HG02610 (cell line): ENCODE measurements around the gene IGLL5.

Experiments
- ATAC-seq: cut with Tn5 transposase; IDR thresholded peaks from one replicate; pipeline ENCODE4 v1.9.1; 2021; ENCODE audit warnings: mild to moderate bottlenecking, moderate library complexity; ENCODE audit not compliant: unreplicated experiment

The IGLL5 gene

DNA sequence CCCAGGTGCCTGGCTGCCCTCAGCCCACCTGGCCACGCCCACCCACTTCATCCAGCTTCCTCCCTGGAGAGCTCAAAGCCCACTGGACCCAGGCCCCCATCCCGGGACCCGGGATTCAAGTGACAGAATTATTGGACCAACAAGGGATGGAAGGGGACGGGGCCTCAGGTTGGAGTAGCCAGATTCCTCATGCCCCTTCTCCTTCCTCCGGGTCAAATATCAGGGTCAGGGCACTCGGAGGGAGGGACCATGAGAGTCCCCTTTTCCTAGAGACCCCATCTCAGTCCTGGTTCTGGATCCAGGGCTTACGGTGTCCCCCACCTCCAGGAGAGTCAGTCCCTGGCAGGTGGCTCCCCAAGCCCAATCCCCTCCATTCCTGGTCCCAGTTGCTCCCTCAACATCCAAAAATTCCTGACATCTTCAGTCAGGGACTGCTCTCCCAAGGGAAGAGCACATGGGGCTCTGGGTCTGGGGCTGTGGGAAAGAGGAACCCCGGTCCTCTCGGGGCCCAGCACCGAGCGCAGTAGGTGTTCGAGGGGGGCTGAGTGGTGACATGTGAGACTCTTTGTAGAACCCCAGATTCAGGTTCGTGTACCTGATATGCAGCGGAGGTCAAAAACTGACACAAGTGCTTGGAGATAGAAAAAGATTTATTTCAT lies 37.7 kb downstream of the IGLL5 start:
- ATAC-seq: no peak

DNA sequence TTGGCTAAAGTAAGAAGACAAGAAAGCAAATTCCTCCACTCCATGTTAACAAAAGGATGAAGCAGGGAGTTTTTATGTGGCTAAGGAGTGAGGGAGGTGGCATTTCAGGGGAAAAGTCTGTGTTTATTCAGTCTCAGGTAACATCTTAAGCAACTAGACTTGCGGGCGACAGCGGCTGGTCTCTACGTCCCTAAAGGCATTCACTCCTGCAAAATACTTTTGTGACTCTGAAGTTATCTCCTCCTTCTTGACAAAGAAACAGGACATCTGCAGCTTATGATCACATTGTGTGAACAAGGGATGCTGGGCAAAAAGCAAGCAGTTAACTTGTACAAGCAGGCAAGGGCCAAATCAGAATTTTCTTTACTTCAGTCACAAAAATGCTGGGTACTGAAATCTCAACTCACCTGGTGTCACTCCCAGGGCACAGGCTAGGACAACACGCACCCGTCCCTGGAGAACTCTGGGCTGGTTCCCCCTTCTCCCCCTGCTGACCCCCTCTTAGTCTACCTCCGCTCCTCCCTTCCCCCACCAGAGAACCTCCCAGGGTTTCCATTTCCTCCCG lies 38.3 kb downstream of the IGLL5 start:
- no peak for ATAC-seq

DNA sequence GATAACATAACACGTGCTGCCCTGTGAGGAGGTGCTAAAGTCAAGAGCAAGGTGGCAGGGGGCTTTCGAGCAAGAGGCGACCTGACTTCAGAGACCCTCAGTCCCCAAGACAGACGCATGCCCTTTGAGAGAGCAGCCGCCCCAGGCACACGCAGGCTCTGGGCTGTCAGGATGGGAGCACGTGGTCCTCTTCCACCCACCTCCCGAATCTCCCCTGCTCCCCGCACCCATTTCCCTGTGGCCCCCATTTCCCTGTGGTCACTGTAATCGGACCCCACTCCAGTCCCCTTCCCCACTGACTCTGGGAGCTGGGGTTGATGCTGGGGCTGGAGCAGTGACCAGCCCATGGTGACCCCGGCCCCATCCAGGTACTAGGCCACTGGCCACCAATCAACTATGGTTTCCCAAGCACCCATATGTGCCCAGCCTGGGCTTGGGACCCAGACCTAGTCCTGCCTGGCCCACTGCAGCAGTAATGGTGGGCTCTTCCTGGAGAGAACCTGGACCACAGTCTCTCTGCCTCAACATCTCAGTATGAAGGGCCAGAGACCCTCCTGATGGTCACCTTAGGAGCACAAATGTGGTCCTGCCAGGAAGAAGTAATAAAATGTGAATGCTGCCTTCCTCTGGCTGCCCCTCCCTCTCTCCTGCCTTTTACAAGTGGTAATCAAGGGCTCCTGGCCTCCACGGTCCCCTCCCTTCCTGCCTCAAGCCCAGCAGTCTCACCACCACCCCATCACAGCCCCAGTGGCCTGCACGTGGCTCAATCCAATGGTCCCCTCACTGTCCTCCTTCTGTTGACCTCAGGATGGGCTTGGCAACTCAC lies 39.0 kb downstream of the IGLL5 start:
- ATAC-seq: no peak

DNA sequence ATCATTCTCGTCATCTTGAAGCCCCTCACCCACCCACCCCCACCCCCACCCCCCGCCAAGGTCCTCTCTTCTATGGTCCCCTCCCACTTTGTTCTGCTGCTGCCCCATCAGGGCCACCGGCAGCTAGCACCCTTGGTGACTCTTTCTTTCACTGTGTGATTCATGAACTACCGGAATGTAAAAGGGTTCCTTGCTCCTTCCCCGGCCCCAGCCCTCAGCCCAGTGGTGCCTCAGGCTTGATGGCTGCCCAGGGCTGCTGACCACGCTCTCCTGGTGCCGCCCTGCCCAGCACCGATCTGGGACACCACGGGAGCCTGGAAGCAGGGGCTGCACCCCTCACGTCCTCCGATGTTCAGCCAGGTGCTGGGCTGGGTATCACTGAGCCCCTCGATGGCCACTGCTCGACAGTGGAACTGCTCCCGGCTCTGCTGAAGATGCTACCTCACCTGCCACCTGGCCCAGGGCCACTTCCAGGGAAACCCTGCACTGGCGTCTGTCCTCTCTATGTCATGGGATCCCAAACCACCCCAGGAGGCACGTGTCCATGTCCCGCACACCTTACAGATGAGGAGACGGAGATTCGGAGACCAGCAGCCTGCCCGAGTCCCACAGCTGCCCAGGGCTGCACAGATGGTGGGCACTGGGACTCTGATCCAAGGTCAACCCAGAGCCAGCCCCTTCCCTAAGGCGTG lies 39.7 kb downstream of the IGLL5 start:
- no peak for ATAC-seq

DNA sequence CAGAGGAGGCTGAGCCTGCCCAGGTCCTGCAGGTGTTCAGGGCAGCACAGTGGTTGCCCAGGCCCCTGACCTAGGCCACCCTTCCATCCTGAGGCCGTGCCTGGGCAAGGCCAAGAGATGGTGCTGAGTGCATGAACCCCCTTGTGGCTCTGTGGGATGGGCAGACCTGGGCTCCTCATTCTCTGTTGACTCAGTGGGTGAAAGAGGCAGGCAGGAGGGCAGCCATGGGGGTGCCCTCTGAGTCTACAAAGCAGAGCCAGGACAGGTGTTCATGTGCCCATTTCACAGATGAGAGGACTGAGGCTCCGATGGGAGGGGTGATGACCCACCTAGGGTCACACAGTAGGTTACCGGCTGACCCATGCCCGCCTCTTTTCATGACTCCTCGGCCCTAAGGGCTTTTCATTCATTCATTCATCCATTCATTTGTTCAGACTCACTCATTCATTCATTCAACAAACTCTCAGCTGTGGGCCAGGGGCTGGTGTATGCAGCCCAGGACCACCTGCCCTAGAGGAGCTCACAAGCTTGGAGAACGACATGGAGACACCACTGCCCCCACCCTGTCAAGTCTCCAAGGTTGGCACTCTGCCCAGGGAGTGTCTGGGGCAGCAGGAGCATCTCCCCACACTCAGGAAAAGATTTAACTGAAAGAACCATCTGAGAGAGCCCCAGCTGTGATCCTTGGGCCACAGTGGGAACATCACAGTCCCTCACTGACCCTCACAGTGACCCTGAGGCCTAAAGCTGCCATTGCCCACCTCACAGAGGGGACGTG lies 40.5 kb downstream of the IGLL5 start:
- ATAC-seq: no peak

DNA sequence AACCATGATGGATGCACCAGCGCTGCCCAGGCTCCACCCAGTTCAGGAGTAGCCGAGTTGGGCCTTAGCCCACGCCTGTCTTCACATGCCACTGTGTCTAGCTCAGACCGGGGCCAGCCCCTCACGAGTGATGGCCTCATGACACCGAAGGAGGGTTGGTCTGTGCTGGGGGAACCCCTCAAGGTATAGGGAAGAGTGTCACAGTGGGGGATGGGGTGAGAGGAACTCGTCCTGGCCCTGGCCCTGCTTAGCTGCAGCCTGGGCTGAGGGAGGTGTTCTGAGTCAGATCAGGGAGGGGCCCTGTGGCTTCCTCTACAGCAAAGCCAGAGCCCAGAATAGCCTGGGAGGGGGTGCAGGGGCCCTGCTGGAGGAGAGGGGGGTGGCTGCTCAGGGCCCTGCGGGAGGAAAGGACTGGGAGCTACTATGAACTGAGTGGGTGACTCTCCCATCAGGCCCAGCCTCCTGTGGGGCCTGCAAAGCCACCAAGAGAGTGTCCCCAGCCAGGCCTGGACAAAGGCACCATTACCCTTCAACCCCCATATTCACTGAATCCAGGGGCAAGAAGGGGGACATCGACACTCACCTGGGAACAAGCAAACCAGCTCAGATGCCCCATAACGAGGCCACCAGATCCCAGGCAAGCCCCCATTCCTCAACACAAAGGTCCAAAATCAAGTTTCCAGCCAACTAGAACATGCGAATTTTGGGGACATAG lies 41.2 kb downstream of the IGLL5 start:
- ATAC-seq: peak; percentile 89

DNA sequence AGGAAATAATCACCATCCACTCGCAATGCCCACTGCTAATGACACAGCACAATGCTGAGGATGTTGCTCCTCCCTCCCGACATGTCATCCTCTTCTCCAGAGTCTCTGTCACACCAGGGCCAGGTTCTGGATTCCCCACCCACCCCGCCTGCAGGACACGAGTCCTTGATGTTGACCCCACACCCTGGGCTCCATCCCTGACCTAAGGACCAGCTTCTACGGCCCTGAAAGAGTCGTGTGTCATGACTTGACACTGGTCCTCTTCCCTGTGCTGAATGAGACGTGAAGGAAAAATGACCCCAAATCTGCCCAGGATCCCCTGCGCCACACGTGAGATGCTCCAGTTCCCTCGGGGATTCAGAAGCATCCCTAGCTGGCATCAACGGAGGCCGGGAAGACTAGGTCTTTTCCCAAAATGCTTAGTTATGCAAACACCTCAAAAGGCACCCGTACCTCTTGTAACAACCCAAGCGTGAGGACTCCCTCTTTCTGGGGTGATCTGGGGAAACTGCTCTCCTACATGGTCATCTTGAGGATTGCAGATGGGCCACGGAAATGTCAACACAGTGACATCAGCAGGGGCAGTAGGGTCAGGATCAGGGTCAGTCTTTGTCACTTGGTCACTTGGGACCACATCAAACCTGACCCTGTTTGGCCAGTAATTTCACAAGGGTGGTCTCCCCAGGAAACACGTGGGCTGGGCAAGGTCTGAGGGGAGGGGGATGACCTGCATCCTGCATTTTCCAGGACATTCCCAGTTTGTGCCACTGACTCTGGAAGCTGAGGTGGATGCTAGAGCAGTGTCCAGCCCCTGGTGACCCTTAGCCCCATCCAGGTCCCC lies 42.0 kb downstream of the IGLL5 start:
- no peak for ATAC-seq

DNA sequence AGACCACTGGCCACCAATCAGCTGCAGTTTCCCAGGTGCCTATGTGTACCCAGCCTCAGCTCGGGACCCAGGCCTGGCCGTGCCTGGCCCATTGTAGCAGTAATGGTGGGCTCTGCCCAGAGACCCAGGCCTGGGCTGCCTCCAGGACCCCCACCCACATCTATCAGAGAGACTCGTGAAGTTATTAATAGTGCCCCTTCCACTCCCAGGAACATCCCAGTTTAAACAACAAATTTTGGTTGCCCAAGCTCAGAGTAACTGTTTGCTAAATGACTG lies 42.5 kb downstream of the IGLL5 start:
- ATAC-seq: no peak

DNA sequence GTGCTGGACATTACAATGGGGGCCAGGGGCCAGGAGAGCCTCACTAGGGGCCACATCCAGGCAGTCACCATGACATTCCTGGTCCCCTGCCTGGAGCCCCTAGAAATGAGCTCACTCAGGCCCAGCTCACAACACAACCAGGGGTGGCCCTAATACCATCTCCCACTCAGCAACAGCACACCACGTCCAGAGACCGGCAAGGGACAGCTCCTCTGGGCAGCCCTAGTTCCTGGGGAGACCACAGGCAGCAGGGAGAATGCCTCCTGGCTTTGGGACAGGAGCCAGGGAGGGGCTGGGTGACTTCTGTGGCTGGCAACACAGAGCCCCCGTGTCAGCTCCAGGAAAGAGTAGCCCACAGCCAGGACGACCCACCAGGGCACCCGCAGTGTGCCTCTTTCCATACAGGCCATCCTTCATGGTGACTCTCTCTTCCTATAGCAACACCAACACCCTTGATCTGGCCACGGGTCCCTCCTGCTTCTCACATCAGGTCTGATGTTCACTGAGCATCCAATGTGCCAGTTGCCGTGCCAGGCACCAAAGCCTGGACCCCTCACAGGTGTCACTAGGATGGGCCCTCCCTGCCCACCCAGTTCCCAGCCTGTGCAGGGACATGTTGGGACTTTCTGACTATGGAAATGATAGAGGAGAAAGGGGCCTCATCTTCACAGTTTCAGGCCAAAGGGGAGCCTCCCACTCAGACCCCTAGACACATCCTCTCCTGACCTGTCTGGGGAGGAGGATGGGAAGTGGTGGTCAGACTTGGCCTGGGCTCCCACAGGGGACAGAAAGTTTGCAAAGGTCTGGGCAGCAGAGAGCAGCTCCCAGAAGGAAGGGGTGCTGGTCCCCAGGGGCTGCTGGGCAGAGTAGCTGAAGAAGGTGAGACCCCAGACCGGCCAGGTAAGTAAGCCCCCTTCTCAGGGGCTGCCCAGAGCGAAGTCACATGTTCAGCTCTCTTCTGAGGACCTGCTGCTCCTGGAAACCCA lies 43.2 kb downstream of the IGLL5 start:
- ATAC-seq: no peak

DNA sequence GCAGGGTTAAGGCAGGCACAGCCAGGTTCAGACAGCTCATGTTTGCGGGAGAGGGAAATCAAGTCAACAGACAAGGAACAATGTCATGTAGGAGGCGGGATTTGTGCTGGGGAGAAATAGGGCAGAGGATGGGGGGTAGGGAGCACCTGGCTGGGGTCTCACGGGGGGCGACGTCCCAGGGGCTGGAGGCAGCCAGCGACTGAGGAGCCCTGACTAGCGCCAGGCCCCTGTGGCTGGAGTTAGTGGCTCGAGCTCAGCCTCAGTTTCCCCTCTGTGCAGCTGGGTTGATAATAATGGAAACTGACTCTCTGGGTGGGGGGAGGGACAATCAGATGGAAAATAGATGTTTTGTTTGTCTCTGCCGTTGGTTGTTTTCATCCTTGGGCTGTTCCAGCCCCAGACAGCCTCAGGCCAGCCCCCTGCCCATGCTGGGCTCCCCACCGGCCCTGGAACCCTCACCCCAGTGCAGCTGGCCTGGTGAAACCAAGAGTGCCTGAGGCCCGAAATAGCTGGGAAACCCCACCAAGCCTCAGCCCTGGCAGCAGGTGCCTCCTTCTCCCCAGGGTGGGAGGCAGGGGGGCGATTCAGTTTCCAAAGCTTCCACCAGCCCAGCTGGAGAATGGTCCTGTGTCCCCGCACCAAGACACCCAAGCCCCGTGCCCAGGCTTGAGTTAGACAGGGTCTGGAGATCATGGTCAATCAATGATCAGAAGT lies 44.1 kb downstream of the IGLL5 start:
- no peak for ATAC-seq

DNA sequence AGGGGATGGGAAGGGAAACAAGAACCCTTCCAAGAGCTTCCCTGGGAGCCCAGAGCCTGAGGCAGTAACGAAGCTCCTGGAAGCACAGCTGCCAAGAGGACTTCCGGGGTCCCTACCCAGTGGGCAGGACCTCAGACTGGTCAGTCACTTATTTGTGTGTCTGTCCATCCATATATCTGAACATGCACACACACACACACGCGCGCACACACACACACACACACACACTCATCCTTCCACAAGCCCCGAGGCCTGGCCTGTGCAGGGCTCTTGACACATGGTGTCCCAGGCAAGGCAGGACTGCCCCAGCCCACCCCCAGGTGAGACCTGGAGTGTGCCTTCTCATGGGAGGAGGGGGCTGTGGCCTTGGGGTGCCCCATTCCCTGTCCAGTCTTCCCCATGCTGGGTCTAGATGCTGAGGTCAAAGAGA lies 44.9 kb downstream of the IGLL5 start:
- ATAC-seq: no peak

DNA sequence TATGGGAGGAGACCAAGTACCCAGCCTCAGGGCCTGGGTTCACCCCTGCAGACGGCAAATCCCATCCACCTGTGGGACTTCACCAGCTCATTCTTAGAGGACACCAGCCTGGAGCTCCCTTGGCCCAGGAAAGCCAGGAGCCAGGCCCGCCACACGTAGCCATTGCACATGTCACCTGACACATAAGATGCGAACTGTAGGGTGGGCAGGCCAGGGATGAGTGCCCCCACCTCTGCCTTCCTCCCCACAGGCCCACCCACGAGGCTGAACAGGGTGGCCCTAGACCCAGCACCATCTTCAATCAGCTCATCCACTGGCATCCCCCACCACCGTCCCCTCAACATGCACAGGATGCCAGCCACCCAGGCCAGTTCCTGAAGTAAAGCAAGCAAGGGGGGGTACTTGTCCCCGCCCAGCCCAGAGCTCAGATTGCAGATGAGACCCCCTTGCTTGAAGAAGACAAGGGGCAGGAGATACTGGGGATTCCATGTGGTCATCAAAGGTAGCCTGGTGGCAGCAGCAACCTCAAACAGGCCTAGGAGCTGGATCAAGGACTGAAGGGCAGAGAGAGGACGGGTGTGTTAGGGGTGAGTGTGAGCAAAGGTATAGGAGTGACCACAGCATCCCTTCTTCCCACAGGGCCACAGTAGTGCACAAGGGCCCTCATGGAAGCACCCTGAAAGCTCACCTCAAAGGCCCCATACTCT lies 45.6 kb downstream of the IGLL5 start:
- ATAC-seq: no peak

DNA sequence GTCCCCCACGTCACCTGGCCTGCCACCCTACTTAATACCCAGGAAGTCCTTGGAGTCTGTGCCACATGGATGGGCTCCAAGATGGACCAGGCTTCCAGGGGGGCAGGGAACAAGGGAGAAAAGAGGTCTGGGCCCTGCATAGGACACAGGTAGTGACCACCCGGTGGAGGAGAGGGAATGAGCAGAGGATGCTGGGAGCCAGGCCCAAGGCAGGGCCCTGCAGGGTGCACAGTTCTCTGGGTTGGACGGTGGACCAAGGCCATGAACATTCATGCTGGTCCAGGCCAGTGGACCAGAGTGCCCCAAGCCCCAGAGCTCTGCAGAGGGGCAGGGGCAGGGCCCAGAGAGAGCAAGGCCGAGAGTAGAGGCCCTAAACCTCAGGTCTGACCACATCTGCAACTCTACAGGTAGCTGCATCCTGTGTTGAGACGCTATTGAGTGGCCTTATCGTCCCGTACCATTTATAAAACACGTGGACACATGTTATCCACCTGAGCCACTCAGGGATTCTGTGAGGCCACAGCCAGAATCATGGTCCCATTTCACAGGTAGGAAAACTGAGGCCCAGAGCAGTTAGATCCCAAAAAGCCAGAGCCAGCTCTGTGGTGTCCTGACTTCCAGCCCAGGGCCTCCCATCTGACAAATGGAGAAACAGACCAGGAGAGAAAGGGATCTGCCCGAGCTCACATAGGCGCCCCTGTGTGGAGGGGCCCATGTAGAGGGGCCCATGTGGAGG lies 46.4 kb downstream of the IGLL5 start:
- no peak for ATAC-seq

DNA sequence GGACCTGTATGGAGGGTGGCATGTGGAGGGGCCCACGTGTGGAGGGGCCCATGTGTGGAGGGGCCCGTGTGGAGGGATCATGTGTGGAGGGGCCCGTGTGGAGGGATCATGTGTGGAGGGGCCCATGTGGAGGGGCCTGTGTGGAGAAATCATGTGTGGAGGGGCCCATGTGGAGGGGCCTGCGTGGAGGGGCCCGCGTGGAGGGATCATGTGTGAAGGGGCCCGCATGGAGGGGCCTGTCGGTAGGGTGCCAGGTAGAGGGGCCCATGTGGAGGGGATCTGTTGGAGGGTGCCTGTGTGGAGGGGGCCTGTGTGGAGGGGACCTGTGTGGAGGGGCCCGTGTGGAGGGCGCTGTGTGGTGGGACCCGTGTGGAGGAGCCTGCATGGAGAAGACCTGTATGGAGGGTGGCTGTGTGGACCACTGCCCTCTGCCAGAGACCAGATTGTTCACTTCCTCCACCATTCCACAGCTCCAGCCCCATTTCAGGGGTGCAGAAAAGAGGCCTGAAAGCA lies 47.0 kb downstream of the IGLL5 start:
- no peak for ATAC-seq

DNA sequence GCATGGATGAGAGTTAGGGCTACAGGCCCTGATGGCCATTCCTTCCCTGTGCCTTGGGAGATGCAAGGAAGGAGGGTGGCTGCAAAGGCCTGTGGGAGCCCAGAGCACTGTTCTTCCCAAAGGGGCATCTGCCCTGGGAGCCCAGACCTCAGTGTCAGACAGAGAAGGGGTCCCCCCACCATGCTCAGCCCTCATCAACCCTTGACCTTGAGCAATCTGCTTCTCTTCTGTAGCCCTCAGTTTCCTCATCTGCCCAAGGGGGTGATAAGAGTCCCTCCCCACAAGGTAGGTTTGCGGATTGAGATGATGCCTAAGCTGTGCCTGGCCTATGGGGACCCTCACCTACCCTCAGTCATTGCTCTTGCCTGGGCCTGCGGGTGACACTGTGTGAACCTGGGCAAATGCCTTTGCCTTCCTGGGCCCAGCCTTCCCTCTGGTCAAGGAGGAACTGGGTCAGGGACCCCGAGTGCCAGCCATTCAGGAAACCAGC lies 47.5 kb downstream of the IGLL5 start:
- ATAC-seq: peak; percentile 24

DNA sequence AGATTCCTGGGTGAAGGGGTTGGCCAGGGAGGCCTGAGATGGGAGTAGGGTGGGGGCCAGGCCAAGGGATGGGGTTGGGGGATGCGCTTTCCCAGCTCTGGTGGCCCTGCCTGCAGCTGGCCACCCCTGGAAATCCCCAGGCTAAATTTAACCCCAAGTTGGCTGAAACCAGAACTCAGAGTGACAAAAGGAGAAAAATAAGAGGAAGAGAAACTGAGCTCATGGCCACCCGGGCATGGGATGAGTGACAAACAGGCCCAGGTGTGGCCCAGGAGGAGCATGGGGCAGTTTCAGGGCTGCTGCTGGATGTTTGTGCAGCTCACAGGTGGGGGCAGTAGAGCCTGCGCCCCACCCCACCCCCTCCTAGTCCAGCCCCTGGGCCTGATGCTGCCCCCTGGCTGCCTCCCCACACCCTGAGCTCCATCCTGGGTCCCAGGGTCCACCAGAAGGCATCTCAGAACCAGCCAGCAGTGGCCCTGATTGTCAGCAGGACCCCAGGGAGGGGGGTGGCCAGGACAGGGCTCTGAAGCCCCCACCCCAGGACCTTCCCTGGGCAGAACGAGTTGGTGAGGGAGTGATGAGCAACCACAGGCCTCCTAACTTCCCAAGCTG lies 48.0 kb downstream of the IGLL5 start:
- ATAC-seq: peak; percentile 87
